K562 (cell line): Measurements from ENCODE around the gene NPEPPS. TPM values are rescaled to one million over a fixed set of nuclear protein-coding genes. Genes with fewer than 3 reads are reported as not detected.
A peak's percentile ranks its signal among the peaks of the same experiment; 100 is the strongest.

ENCODE experiments used
- ARNT ChIP-seq, 2 experiments: fragments of 450-650 bp; IDR thresholded peaks; 2 replicates each; pipeline ENCODE4 v1.6.1; 2016; ENCODE audit warnings: mild to moderate bottlenecking in 1 of 2
- GTF2A2 ChIP-seq: IDR thresholded peaks from 2 replicates; pipeline ENCODE4 v1.6.1; 2016; ENCODE audit warnings: mild to moderate bottlenecking, missing genetic modification characterization, missing compliant biosample characterization
- HNRNPL ChIP-seq: fragments of 200-400 bp; formaldehyde crosslinking; IDR thresholded peaks from 2 replicates; pipeline ENCODE4 v1.6.1; 2017; ENCODE audit warnings: low read depth, mild to moderate bottlenecking, low read length
- IRF2 ChIP-seq: sonication (generic); formaldehyde crosslinking; IDR thresholded peaks from 2 replicates; pipeline ENCODE4 v1.8.1; 2022; ENCODE audit warnings: mild to moderate bottlenecking, missing genetic modification reagents
- JUNB ChIP-seq: fragments of 450-650 bp; formaldehyde crosslinking; conservative IDR thresholded peaks from 2 replicates; pipeline ENCODE4 v1.4.0; 2020; ENCODE audit warnings: mild to moderate bottlenecking
- MAFF ChIP-seq: IDR thresholded peaks from 2 replicates; pipeline ENCODE4 v1.6.1; 2012; ENCODE audit warnings: low read length, improper control_type of control experiment
- MITF ChIP-seq: IDR thresholded peaks from 2 replicates; pipeline ENCODE4 v1.6.1; 2014; ENCODE audit warnings: antibody characterized with exemption
- NR4A1 ChIP-seq, 2 experiments: fragments of 250-450 bp in 1 of 2; fragments of 450-650 bp in 1 of 2; sonication (Bioruptor Pico) in 1 of 2; IDR thresholded peaks; 2 replicates each; pipeline versions ENCODE4 v1.4.0 to v1.6.1; 2016 to 2020; ENCODE audit warnings: mild to moderate bottlenecking in 2 of 2, missing compliant biosample characterization in 1 of 2, missing genetic modification characterization in 1 of 2, moderate library complexity in 1 of 2
- POLR2B ChIP-seq: fragments of 450-650 bp; IDR thresholded peaks from 2 replicates; pipeline ENCODE4 v1.6.1; 2018; ENCODE audit warnings: low read depth; ENCODE audit not compliant: partially characterized antibody
- SAFB2 ChIP-seq: fragments of 200-400 bp; formaldehyde crosslinking; IDR thresholded peaks from 2 replicates; pipeline ENCODE4 v1.6.1; 2018; ENCODE audit warnings: borderline replicate concordance, low read length, low read depth, moderate library complexity; ENCODE audit not compliant: severe bottlenecking
- SIX5 ChIP-seq, 2 experiments: IDR thresholded peaks; 2 replicates each; pipeline ENCODE4 v1.6.1; 2011; ENCODE audit warnings: low read length in 2 of 2, borderline replicate concordance in 1 of 2, low read depth in 1 of 2, mild to moderate bottlenecking in 1 of 2, moderate library complexity in 1 of 2; ENCODE audit not compliant: insufficient read depth in 1 of 2
- SLC30A9 ChIP-seq: fragments of 250-450 bp; sonication (Bioruptor Pico); IDR thresholded peaks from 2 replicates; pipeline ENCODE4 v1.8.0; 2022; ENCODE audit warnings: mild to moderate bottlenecking, moderate library complexity
- SMAD4 ChIP-seq: fragments of 250-450 bp; sonication (Bioruptor Pico); conservative IDR thresholded peaks from 2 replicates; pipeline ENCODE4 v1.8.0; 2021; ENCODE audit warnings: inconsistent platforms, mild to moderate bottlenecking, moderate library complexity
- SPI1 ChIP-seq: IDR thresholded peaks from 2 replicates; pipeline ENCODE4 v1.6.1; 2011; ENCODE audit warnings: low read depth, low read length, control low read depth, borderline replicate concordance
- YBX1 ChIP-seq: fragments of 450-650 bp; IDR thresholded peaks from 2 replicates; pipeline ENCODE4 v1.7.1; 2016; ENCODE audit warnings: mild to moderate bottlenecking
- ZBTB33 ChIP-seq: sonication (generic); formaldehyde crosslinking; IDR thresholded peaks from 2 replicates; pipeline ENCODE4 v1.8.1; 2023; ENCODE audit warnings: mild to moderate bottlenecking, missing genetic modification reagents
- ZHX1 ChIP-seq: fragments of 150-350 bp; conservative IDR thresholded peaks from 2 replicates; pipeline ENCODE4 v1.6.1; 2014; ENCODE audit warnings: low read length
- ZNF274 ChIP-seq: IDR thresholded peaks from 2 replicates; pipeline ENCODE4 v1.6.1; 2011; ENCODE audit warnings: low read depth, mild to moderate bottlenecking, low read length, moderate library complexity, borderline replicate concordance
- ZNF639 ChIP-seq, 2 experiments: fragments of 200-800 bp in 1 of 2; sonication (Bioruptor generic) in 1 of 2; sonication (generic) in 1 of 2; formaldehyde crosslinking in 1 of 2; IDR thresholded peaks in 1 of 2; conservative IDR thresholded peaks in 1 of 2; 2 replicates each; pipeline versions ENCODE4 v1.5.0 to v1.6.1; 2016 to 2020; ENCODE audit warnings: missing compliant biosample characterization in 1 of 2, missing genetic modification characterization in 1 of 2, missing genetic modification reagents in 1 of 2
- polyA plus RNA-seq, 8 experiments: library from polyadenylated mRNA; depleted of rRNA in 4 of 8; stranded (reverse) in 5 of 8; unstranded in 3 of 8; fragments of >200 nt; fragmentation: Nextera tagmentation in 2 of 8; fragmentation: Illumina TruSeq in 1 of 8; extraction: Ambion mirVana in 2 of 8; extraction: Trizol in 1 of 8; gene quantifications; 2 replicates each; pipeline versions ENCODE4 v1.2.1 to v1.2.3, GENCODE V29; 2011 to 2014; ENCODE audit warnings: inconsistent platforms in 1 of 8, missing spikeins in 1 of 8
- total RNA-seq, 7 experiments: library from RNA; depleted of rRNA in 6 of 7; stranded (reverse); fragments of >200 nt in 6 of 7; fragmentation: Illumina TruSeq in 2 of 7; extraction: Trizol in 2 of 7; gene quantifications; 2 replicates each; pipeline versions ENCODE4 v1.2.1 to v1.2.3, GENCODE V29; 2011 to 2021; ENCODE audit warnings: low replicate concordance in 1 of 7

Gene NPEPPS
- total and polyA plus RNA-seq, 9 of the 15 experiments (the other 6 are each of a cell fraction or from before 2014, with no cell fraction given), result 21.4 to 108 (median 46.0) TPM

GRCh38 chr17:47650525-47651522, 119.9 kb downstream of the NPEPPS start (continued):
- TF ChIP-seq SMAD4 (CRISPR knock-in tag), result no peak
- TF ChIP-seq HNRNPL, result no peak
- no peak for TF ChIP-seq ZNF639 (CRISPR knock-in tag; conservative IDR thresholded peaks at IDR 0.05 in 1 of 2, IDR thresholded peaks at IDR 0.05 in 1 of 2)
- no peak for TF ChIP-seq YBX1
- TF ChIP-seq ZNF274, result no peak
- no peak for TF ChIP-seq SAFB2
- TF ChIP-seq IRF2 (CRISPR knock-in tag), result no peak
- TF ChIP-seq MITF, result no peak
- no peak for TF ChIP-seq ARNT (IDR thresholded peaks at IDR 0.05)
- no peak for TF ChIP-seq GTF2A2 (tag)
- no peak for TF ChIP-seq JUNB
- no peak for TF ChIP-seq NR4A1 (CRISPR knock-in tag; IDR thresholded peaks at IDR 0.05)
- TF ChIP-seq NR4A1 (tag; IDR thresholded peaks at IDR 0.05), result no peak
- no peak for TF ChIP-seq SPI1
- no peak for TF ChIP-seq ZHX1
- no peak for TF ChIP-seq MAFF
- TF ChIP-seq POLR2B, result peak; percentile 43
- no peak for TF ChIP-seq SLC30A9 (CRISPR knock-in tag)
- TF ChIP-seq SIX5 (IDR thresholded peaks at IDR 0.05; ENCODE audit: borderline replicate concordance in 1 of 2, insufficient read depth in 1 of 2, low read depth in 1 of 2, low read length in 2 of 2), result no peak
- no peak for TF ChIP-seq ZBTB33 (CRISPR knock-in tag)
